Activated naive CD8-positive, alpha-beta T cell treated with anti-CD3 and anti-CD28 coated beads, Interleukin-2, amount 10 ng/mL, durations not matched to agents 7 days and 5 days (primary cell): ENCODE measurements around the gene DSE. TPM values are rescaled to one million over a fixed set of nuclear protein-coding genes. Genes with fewer than 3 reads are reported as not detected.

Experiments used
- ATAC-seq: fragments of 150-1000 bp; cut with Tn5 transposase; one replicate; pipeline ENCODE4 v1.10.0; 2021; ENCODE audit warnings: low read depth, moderate library complexity
- POLR2A ChIA-PET: fragments of 350-600 bp; sonication (Branson Sonifier 250); formaldehyde crosslinking; loops from one replicate; lab custom pipeline; 2021; ENCODE audit warnings: antibody characterized with exemption; lab: Charles Lee
- DNase-seq: peaks from one replicate; pipeline ENCODE4 v3.0.0; 2021
- H3K27ac Mint-ChIP-seq: one replicate; pipeline ENCODE4 v1.8.0; 2022; ENCODE audit warnings: mild to moderate bottlenecking, mixed read lengths
- H3K27me3 Mint-ChIP-seq: one replicate; pipeline ENCODE4 v1.8.0; 2022; ENCODE audit warnings: mild to moderate bottlenecking, moderate library complexity, mixed read lengths
- H3K36me3 Mint-ChIP-seq: one replicate; pipeline ENCODE4 v1.8.0; 2021; ENCODE audit warnings: mild to moderate bottlenecking, mixed read lengths
- H3K4me1 Mint-ChIP-seq: one replicate; pipeline ENCODE4 v1.8.0; 2021; ENCODE audit warnings: mixed read lengths
- H3K4me3 Mint-ChIP-seq: one replicate; pipeline ENCODE4 v1.8.0; 2022; ENCODE audit warnings: mild to moderate bottlenecking, moderate library complexity, mixed read lengths
- H3K9me3 Mint-ChIP-seq: one replicate; pipeline ENCODE4 v1.8.0; 2021; ENCODE audit warnings: mixed read lengths
- total RNA-seq, 2 experiments: library from RNA; stranded (reverse); gene quantifications; one replicate each; pipeline ENCODE4 v1.2.3, GENCODE V29; 2021

DSE gene
- total RNA-seq, 2 experiments from 2014 or later = 3.9 to 4.1 TPM

GRCh38 chr6:116472706-116473105 is 102.0 kb downstream of the DSE start:
- POLR2A ChIA-PET = no interaction called here
- H3K4me3 Mint-ChIP-seq = no peak overlapping the region
- no peak for ATAC-seq
- H3K36me3 Mint-ChIP-seq = peaks cover 4% of the 10 kb centered on the region
- H3K27ac Mint-ChIP-seq = no peak overlapping the region
- peaks cover 2% of the 10 kb centered on the region for H3K9me3 Mint-ChIP-seq
- H3K27me3 Mint-ChIP-seq = peaks cover 19% of the 10 kb centered on the region
- H3K4me1 Mint-ChIP-seq = peaks cover 21% of the 10 kb centered on the region
- DNase-seq = no peak

GRCh38 chr6:116475141-116475540 is 104.4 kb downstream of the DSE start:
- H3K4me1 Mint-ChIP-seq = peaks cover 23% of the 10 kb centered on the region
- no peak for DNase-seq
- peak overlapping the region; percentile 37 for H3K27ac Mint-ChIP-seq
- H3K4me3 Mint-ChIP-seq = peak overlapping the region; percentile 29
- ATAC-seq = no peak
- peaks cover 6% of the 10 kb centered on the region for H3K36me3 Mint-ChIP-seq
- POLR2A ChIA-PET = no interaction called here
- peaks cover 5% of the 10 kb centered on the region for H3K9me3 Mint-ChIP-seq
- H3K27me3 Mint-ChIP-seq = peaks cover 24% of the 10 kb centered on the region

- H3K4me1 Mint-ChIP-seq = peaks cover 23% of the 10 kb centered on the region
- POLR2A ChIA-PET = no interaction called here
Observed at GRCh38 chr6:116476002-116476678, 105.4 kb downstream of the DSE start.

GRCh38 chr6:116482780-116483179 is 112.0 kb downstream of the DSE start:
- Mint-ChIP-seq H3K27ac (no peak overlapping the region), H3K27me3 (peaks cover 41% of the 10 kb centered on the region), H3K4me1 (peaks cover 2% of the 10 kb centered on the region), H3K36me3 (peaks cover 2% of the 10 kb centered on the region), H3K4me3 (no peak overlapping the region), H3K9me3 (peaks cover 3% of the 10 kb centered on the region)
- ATAC-seq (no peak), DNase-seq (no peak)
- POLR2A ChIA-PET = no interaction called here

More at GRCh38 chr6:116476002-116476678, 105.4 kb downstream of the DSE start:
- no peak for DNase-seq
- Mint-ChIP-seq H3K36me3 (peaks cover 6% of the 10 kb centered on the region), H3K9me3 (peaks cover 5% of the 10 kb centered on the region), H3K27ac (peak overlapping the region; percentile 37), H3K4me3 (peak overlapping the region; percentile 52), H3K27me3 (peaks cover 24% of the 10 kb centered on the region)
- peak; percentile 100 for ATAC-seq

GRCh38 chr6:116483616-116484015 is 112.9 kb downstream of the DSE start:
- Mint-ChIP-seq H3K4me1 (peaks cover under 1% of the 10 kb centered on the region), H3K36me3 (peaks cover under 1% of the 10 kb centered on the region), H3K27me3 (peaks cover 35% of the 10 kb centered on the region), H3K27ac (no peak overlapping the region), H3K4me3 (no peak overlapping the region), H3K9me3 (peaks cover 1% of the 10 kb centered on the region)
- DNase-seq = no peak
- POLR2A ChIA-PET = no interaction called here
- ATAC-seq = no peak

GRCh38 chr6:116485559-116486184 is 114.9 kb downstream of the DSE start:
- ATAC-seq = no peak
- peaks cover 40% of the 10 kb centered on the region for H3K27me3 Mint-ChIP-seq
- H3K4me1 Mint-ChIP-seq = no peaks in the 10 kb centered on the region
- peaks cover 2% of the 10 kb centered on the region for H3K36me3 Mint-ChIP-seq
- no peaks in the 10 kb centered on the region for H3K9me3 Mint-ChIP-seq
- POLR2A ChIA-PET = no interaction called here
- H3K27ac Mint-ChIP-seq = no peak overlapping the region
- DNase-seq = no peak
- no peak overlapping the region for H3K4me3 Mint-ChIP-seq

GRCh38 chr6:116491610-116492330 is 121.0 kb downstream of the DSE start:
- POLR2A ChIA-PET = interaction anchor here (0.6 kb wide), 1 partner anchor 198 kb away, joined by 3 read pairs; no protein-coding TSS in a partner anchor
- DNase-seq (no peak), ATAC-seq (no peak)
- peaks cover 18% of the 10 kb centered on the region for H3K27me3 Mint-ChIP-seq
- H3K36me3 Mint-ChIP-seq = peaks cover 2% of the 10 kb centered on the region
- no peaks in the 10 kb centered on the region for H3K4me1 Mint-ChIP-seq
- H3K9me3 Mint-ChIP-seq = no peaks in the 10 kb centered on the region
- H3K4me3 Mint-ChIP-seq = no peak overlapping the region
- H3K27ac Mint-ChIP-seq = no peak overlapping the region

GRCh38 chr6:116492331-116493067 is 121.8 kb downstream of the DSE start:
- DNase-seq (no peak), ATAC-seq (no peak)
- no peaks in the 10 kb centered on the region for H3K9me3 Mint-ChIP-seq
- POLR2A ChIA-PET = no interaction called here
- no peak overlapping the region for H3K27ac Mint-ChIP-seq
- peaks cover 16% of the 10 kb centered on the region for H3K27me3 Mint-ChIP-seq
- no peak overlapping the region for H3K4me3 Mint-ChIP-seq
- H3K4me1 Mint-ChIP-seq = no peaks in the 10 kb centered on the region
- H3K36me3 Mint-ChIP-seq = peaks cover 2% of the 10 kb centered on the region

Other genes starting within 250 kb of the DSE start
- not detected for gene COL10A1, start 244.8 kb upstream of the DSE start, total RNA-seq
- 10 to 100 TPM; 19.2 to 19.4 TPM for gene TSPYL4, start 116.9 kb upstream of the DSE start, total RNA-seq
- gene TSPYL1, start 91.0 kb upstream of the DSE start, total RNA-seq = 10 to 100 TPM; 59.9 to 66.8 TPM
- gene CALHM6, start 90.4 kb downstream of the DSE start, total RNA-seq = 10 to 100 TPM; 23.2 to 26.7 TPM
- gene CALHM5, start 140.7 kb downstream of the DSE start, total RNA-seq = not detected
- gene TRAPPC3L, start 174.7 kb downstream of the DSE start, total RNA-seq = not detected
- not detected for gene CALHM4, start 182.8 kb downstream of the DSE start, total RNA-seq
- 10 to 100 TPM; 33.2 to 36.6 TPM for gene RWDD1, start 200.6 kb downstream of the DSE start, total RNA-seq
- under 1 TPM; 0.14 to 0.22 TPM for gene RSPH4A, start 245.5 kb downstream of the DSE start, total RNA-seq